Neural cell (in vitro differentiated cells): Measurements from ENCODE around the gene CBFA2T3. TPM values are rescaled to one million over a fixed set of nuclear protein-coding genes. Genes with fewer than 3 reads are reported as not detected.

ENCODE experiments used
- H2AFZ ChIP-seq: fragments of 200-600, 300-800 bp; sonication (generic), shearing (Covaris generic); 2 replicates; pipeline ENCODE4 v1.6.0; 2014; ENCODE audit warnings: low read depth, mild to moderate bottlenecking, antibody characterized with exemption, low read length, moderate library complexity
- H3F3A ChIP-seq: fragments of 200-600 bp; shearing (Covaris generic); 2 replicates; pipeline ENCODE4 v1.6.1; 2016; ENCODE audit warnings: mild to moderate bottlenecking, moderate library complexity, mixed read lengths, antibody characterized with exemption, low read length; ENCODE audit not compliant: insufficient read depth, poor library complexity, severe bottlenecking
- H3K27ac ChIP-seq: fragments of 200-600, 300-800 bp; sonication (generic), shearing (Covaris generic); 2 replicates; pipeline ENCODE4 v1.5.1; 2014; ENCODE audit warnings: mild to moderate bottlenecking, low read length, moderate library complexity
- H3K27me3 ChIP-seq: fragments of 300-800, 200-600 bp; sonication (generic), shearing (Covaris generic); 2 replicates; pipeline ENCODE4 v1.6.0; 2014; ENCODE audit warnings: mild to moderate bottlenecking, low read depth, low read length, moderate library complexity; ENCODE audit not compliant: insufficient read depth
- H3K36me3 ChIP-seq: fragments of 300-800, 200-600 bp; sonication (generic), shearing (Covaris generic); 2 replicates; pipeline ENCODE4 v1.5.1; 2014; ENCODE audit warnings: mild to moderate bottlenecking, antibody characterized with exemption, low read length, moderate library complexity; ENCODE audit not compliant: insufficient read depth
- H3K4me2 ChIP-seq: fragments of 300-800, 200-600 bp; sonication (generic), shearing (Covaris generic); 2 replicates; pipeline ENCODE4 v1.6.0; 2014; ENCODE audit warnings: mild to moderate bottlenecking, low read length
- H3K4me3 ChIP-seq: fragments of 300-800, 200-600 bp; sonication (generic), shearing (Covaris generic); 2 replicates; pipeline ENCODE4 v1.5.1; 2014; ENCODE audit warnings: mild to moderate bottlenecking, low read length, moderate library complexity
- H3K79me2 ChIP-seq: fragments of 200-600 bp; shearing (Covaris generic); replicated peaks from 2 replicates; pipeline ENCODE4 v1.6.0; 2014; ENCODE audit warnings: mild to moderate bottlenecking, low read length, moderate library complexity; ENCODE audit not compliant: insufficient read depth
- H3K9ac ChIP-seq: fragments of 300-800, 200-600 bp; sonication (generic), shearing (Covaris generic); 2 replicates; pipeline ENCODE4 v1.6.1; 2016; ENCODE audit warnings: mild to moderate bottlenecking, low read length, mixed read lengths
- H3K9me2 ChIP-seq: fragments of 200-600 bp; shearing (Covaris generic); 2 replicates; pipeline ENCODE4 v1.6.1; 2016; ENCODE audit warnings: mild to moderate bottlenecking, low read length, mixed read lengths; ENCODE audit not compliant: insufficient read depth
- H3K9me3 ChIP-seq: fragments of 200-600, 300-800 bp; sonication (generic), shearing (Covaris generic); 2 replicates; pipeline ENCODE4 v1.6.1; 2016; ENCODE audit warnings: mild to moderate bottlenecking, mixed run types, low read length, moderate library complexity, mixed read lengths
- H4K20me1 ChIP-seq: fragments of 200-600 bp; shearing (Covaris generic); 2 replicates; pipeline ENCODE4 v1.6.1; 2016; ENCODE audit warnings: mild to moderate bottlenecking, mixed run types; ENCODE audit not compliant: insufficient read depth
- EP300 ChIP-seq: fragments of 450-650 bp; conservative IDR thresholded peaks from 2 replicates; pipeline ENCODE4 v1.6.1; 2014; ENCODE audit warnings: antibody characterized with exemption, mild to moderate bottlenecking, moderate library complexity; ENCODE audit not compliant: poor library complexity, severe bottlenecking
- EZH2 ChIP-seq: fragments of 200-600, 300-800 bp; shearing (Covaris generic), sonication (generic); IDR thresholded peaks from 2 replicates; pipeline ENCODE4 v1.6.1; 2014; ENCODE audit warnings: antibody characterized with exemption, low read length, borderline replicate concordance, mild to moderate bottlenecking; ENCODE audit not compliant: insufficient read depth, poor library complexity, severe bottlenecking
- MXI1 ChIP-seq: fragments of 450-650 bp; conservative IDR thresholded peaks from 2 replicates; pipeline ENCODE4 v1.6.1; 2014; ENCODE audit warnings: antibody characterized with exemption, mild to moderate bottlenecking; ENCODE audit not compliant: poor library complexity, severe bottlenecking
- POLR2AphosphoS5 ChIP-seq: IDR thresholded peaks from 2 replicates; pipeline ENCODE4 v1.6.1; 2012
- RAD21 ChIP-seq: fragments of 450-650 bp; conservative IDR thresholded peaks from 2 replicates; pipeline ENCODE4 v1.6.1; 2014; ENCODE audit warnings: antibody characterized with exemption, mild to moderate bottlenecking, moderate library complexity
- REST ChIP-seq: IDR thresholded peaks from 2 replicates; pipeline ENCODE4 v1.6.1; 2012; ENCODE audit warnings: borderline replicate concordance
- SMC3 ChIP-seq: fragments of 450-650 bp; conservative IDR thresholded peaks from 2 replicates; pipeline ENCODE4 v1.6.1; 2014; ENCODE audit warnings: antibody characterized with exemption, mild to moderate bottlenecking, moderate library complexity; ENCODE audit not compliant: poor library complexity
- TAF1 ChIP-seq: IDR thresholded peaks from 2 replicates; pipeline ENCODE4 v1.6.1; 2012; ENCODE audit warnings: low read depth
- polyA plus RNA-seq: library from polyadenylated mRNA; depleted of rRNA; stranded (reverse); fragments of >200 nt; gene quantifications from 2 replicates; pipeline ENCODE4 v1.2.3, GENCODE V29; 2014
- TF ChIP-seq, protein P1 (sequence below): fragments of 450-650 bp; IDR thresholded peaks from 2 replicates; pipeline ENCODE4 v1.5.1; 2014; ENCODE audit warnings: antibody characterized with exemption, mild to moderate bottlenecking, moderate library complexity; ENCODE audit not compliant: poor library complexity, severe bottlenecking

The CBFA2T3 gene
- polyA plus RNA-seq, 1 donor from 2014 or later: 2.1 TPM

DNA sequence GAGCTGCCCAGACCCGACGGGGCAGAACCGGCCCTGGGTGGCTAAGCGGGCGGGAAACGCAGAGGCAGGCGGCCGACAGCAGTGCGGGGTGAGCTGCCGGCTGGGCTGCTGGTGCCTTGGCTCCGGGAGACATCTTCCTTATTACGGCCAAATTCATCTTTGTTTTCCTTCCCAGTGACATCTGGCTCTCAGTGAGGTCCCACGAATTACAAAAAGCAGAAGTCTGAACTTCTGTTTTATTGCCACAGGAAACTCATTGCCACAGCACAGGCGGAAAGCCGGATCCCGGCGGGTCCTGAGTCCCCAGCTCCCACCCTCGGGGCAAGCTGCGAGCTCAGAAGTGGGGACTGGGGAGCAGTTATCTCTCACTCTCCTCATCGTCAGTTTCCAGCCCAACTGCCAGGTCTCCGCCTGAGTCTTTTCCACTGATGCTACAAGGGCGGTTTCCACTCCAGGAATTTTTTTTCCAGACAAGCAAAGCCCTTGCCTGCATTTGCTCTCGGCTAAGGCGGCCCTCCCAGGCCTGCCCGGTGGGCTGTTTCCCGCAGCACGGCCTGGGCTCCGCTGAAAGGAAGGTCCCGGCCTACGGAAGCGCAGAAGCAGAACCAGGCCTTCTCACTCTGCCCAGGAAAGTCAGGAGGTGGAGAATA, 40.3 kb downstream of the CBFA2T3 start:
- H3K9me2 ChIP-seq: no peaks in the 10 kb centered on the region
- H3K79me2 ChIP-seq: no peaks in the 10 kb centered on the region
- H3K27ac ChIP-seq: no peak overlapping the region
- H3K27me3 ChIP-seq: peaks cover 12% of the 10 kb centered on the region
- no peaks in the 10 kb centered on the region for H3K9me3 ChIP-seq
- TF ChIP-seq EP300 (no peak), SMC3 (no peak), MXI1 (no peak), TAF1 (no peak), RAD21 (no peak), POLR2AphosphoS5 (no peak), REST (no peak)
- TF ChIP-seq, protein P1, sequence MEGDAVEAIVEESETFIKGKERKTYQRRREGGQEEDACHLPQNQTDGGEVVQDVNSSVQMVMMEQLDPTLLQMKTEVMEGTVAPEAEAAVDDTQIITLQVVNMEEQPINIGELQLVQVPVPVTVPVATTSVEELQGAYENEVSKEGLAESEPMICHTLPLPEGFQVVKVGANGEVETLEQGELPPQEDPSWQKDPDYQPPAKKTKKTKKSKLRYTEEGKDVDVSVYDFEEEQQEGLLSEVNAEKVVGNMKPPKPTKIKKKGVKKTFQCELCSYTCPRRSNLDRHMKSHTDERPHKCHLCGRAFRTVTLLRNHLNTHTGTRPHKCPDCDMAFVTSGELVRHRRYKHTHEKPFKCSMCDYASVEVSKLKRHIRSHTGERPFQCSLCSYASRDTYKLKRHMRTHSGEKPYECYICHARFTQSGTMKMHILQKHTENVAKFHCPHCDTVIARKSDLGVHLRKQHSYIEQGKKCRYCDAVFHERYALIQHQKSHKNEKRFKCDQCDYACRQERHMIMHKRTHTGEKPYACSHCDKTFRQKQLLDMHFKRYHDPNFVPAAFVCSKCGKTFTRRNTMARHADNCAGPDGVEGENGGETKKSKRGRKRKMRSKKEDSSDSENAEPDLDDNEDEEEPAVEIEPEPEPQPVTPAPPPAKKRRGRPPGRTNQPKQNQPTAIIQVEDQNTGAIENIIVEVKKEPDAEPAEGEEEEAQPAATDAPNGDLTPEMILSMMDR: no peak
- H3K4me3 ChIP-seq: no peak overlapping the region
- no peaks in the 10 kb centered on the region for H4K20me1 ChIP-seq
- H3K4me2 ChIP-seq: no peak overlapping the region
- H3F3A ChIP-seq: no peaks in the 10 kb centered on the region
- no peak overlapping the region for H2AFZ ChIP-seq
- no peaks in the 10 kb centered on the region for H3K36me3 ChIP-seq
- no peak overlapping the region for H3K9ac ChIP-seq

- Histone ChIP-seq H3K9me3 (no peaks in the 10 kb centered on the region), H3K9me2 (no peaks in the 10 kb centered on the region), H3K27ac (no peak overlapping the region), H2AFZ (no peak overlapping the region), H3K27me3 (peaks cover 12% of the 10 kb centered on the region), H3K36me3 (no peaks in the 10 kb centered on the region), H3F3A (no peaks in the 10 kb centered on the region), H3K9ac (no peak overlapping the region), H4K20me1 (no peaks in the 10 kb centered on the region), H3K4me2 (no peak overlapping the region), H3K79me2 (no peaks in the 10 kb centered on the region), H3K4me3 (no peak overlapping the region)
- TF ChIP-seq RAD21 (no peak), EP300 (no peak), EZH2 (no peak), REST (no peak), POLR2AphosphoS5 (no peak), TAF1 (no peak), SMC3 (no peak), MXI1 (no peak)
- TF ChIP-seq, protein P1: no peak
Measured at GRCh38 chr16:88936008-88936555, 40.9 kb downstream of the CBFA2T3 start.
